Effector memory CD4-positive, alpha-beta T cell (primary cell): ENCODE results near the gene ZBTB21.
A peak's percentile ranks its signal among the peaks of the same experiment; 100 is the strongest.
"Not testable (repeated sequence)": the region's sequence is repeated elsewhere in the genome, so short reads cannot be mapped to it uniquely, and the experiment has no call there.

Experiments used
- DNase-seq, 3 donors: peaks; one replicate each; pipeline ENCODE4 v3.0.0-alpha.2; 2020
- H3K27ac ChIP-seq: 2 replicates; pipeline ENCODE4 v1.7.0; 2013; ENCODE audit warnings: mild to moderate bottlenecking, low read length, moderate library complexity; ENCODE audit not compliant: insufficient read depth, poor library complexity, severe bottlenecking
- H3K27me3 ChIP-seq: replicated peaks from 2 replicates; pipeline ENCODE4 v1.7.0; 2013; ENCODE audit warnings: mild to moderate bottlenecking, low read length; ENCODE audit not compliant: insufficient read depth, control insufficient read depth, poor library complexity, severe bottlenecking
- H3K36me3 ChIP-seq: 2 replicates; pipeline ENCODE4 v1.7.0; 2013; ENCODE audit warnings: mild to moderate bottlenecking, low read length, moderate library complexity; ENCODE audit not compliant: control insufficient read depth, insufficient read depth
- H3K4me1 ChIP-seq: 2 replicates; pipeline ENCODE4 v1.7.0; 2013; ENCODE audit warnings: low read length, mild to moderate bottlenecking; ENCODE audit not compliant: control insufficient read depth, insufficient read depth, poor library complexity, severe bottlenecking
- H3K4me3 ChIP-seq: 2 replicates; pipeline ENCODE4 v1.7.0; 2013; ENCODE audit warnings: low read length, low read depth, mild to moderate bottlenecking; ENCODE audit not compliant: insufficient read depth, poor library complexity, severe bottlenecking
- H3K9me3 ChIP-seq: 2 replicates; pipeline ENCODE4 v1.7.0; 2013; ENCODE audit warnings: mild to moderate bottlenecking, low read length, moderate library complexity; ENCODE audit not compliant: control insufficient read depth

ZBTB21 gene

DNA sequence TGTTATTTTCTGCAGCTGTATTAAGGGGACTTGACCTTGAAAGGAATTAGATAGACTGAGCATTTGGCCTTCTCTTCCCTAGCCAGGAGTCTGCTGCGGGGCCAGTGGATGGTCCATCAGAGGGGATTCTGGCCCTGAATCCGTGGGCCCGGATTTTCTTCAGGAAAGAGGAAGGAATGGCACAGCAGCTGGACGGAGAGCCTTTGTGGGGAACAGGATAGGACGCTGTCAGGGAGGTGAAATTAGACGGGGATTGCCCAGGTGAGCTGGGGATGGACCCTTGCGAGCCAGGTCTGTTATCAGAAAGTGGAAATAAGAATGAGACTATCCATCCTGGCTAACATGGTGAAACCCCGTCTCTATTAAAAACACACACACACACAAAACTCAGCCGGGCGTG is 54.6 kb downstream of the ZBTB21 start:
- H3K4me1 ChIP-seq: peaks cover 4% of the 10 kb centered on the region
- H3K27ac ChIP-seq: no peak overlapping the region
- DNase-seq: no peak
- H3K27me3 ChIP-seq: peaks cover 4% of the 10 kb centered on the region
- H3K9me3 ChIP-seq: no peaks in the 10 kb centered on the region
- no peak overlapping the region for H3K4me3 ChIP-seq
- H3K36me3 ChIP-seq: no peaks in the 10 kb centered on the region

DNA sequence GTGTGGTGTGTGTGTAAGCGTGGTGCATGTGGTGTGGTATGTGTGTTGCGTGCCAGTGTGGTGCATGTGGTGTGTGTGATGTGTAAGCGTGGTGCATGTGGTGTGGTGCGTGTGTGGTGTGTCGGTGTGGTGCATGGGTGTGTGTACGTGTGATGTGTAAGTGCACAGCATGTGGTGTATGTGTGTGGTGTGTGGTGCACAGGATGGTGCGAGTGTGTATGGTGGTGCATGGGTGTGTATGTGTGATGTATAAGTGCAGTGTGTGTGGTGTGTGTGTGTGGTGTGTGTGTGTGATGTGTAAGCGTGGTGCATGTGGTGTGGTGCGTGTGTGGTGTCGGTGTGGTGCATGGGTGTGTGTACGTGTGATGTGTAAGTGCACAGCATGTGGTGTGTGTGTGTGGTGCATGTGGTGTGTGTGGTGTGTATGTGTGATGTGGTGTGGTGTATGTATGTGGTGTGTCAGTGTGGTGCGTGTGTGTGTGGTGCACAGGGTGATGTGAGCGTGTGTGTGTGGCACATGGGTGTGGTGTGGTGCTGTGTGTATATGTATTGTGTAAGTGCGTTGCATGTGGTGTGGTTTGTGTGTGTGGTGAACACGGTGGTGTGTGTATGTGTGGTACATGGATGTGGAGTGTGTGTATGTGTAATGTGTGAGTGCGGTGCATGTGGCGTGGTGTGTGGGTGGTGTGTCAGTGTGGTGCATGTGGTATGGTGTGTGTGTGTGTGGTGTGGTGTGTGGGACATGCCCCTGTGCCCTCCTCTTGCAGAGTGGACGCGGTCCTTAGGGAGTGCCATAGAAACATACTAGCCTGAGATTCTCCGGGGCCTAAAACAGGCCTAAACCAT is 55.3 kb downstream of the ZBTB21 start:
- H3K9me3 ChIP-seq: no peaks in the 10 kb centered on the region
- no peak overlapping the region for H3K27ac ChIP-seq
- H3K4me1 ChIP-seq: peaks cover 4% of the 10 kb centered on the region
- no peaks in the 10 kb centered on the region for H3K36me3 ChIP-seq
- DNase-seq: no peak
- no peak overlapping the region for H3K4me3 ChIP-seq
- H3K27me3 ChIP-seq: peaks cover 4% of the 10 kb centered on the region

DNA sequence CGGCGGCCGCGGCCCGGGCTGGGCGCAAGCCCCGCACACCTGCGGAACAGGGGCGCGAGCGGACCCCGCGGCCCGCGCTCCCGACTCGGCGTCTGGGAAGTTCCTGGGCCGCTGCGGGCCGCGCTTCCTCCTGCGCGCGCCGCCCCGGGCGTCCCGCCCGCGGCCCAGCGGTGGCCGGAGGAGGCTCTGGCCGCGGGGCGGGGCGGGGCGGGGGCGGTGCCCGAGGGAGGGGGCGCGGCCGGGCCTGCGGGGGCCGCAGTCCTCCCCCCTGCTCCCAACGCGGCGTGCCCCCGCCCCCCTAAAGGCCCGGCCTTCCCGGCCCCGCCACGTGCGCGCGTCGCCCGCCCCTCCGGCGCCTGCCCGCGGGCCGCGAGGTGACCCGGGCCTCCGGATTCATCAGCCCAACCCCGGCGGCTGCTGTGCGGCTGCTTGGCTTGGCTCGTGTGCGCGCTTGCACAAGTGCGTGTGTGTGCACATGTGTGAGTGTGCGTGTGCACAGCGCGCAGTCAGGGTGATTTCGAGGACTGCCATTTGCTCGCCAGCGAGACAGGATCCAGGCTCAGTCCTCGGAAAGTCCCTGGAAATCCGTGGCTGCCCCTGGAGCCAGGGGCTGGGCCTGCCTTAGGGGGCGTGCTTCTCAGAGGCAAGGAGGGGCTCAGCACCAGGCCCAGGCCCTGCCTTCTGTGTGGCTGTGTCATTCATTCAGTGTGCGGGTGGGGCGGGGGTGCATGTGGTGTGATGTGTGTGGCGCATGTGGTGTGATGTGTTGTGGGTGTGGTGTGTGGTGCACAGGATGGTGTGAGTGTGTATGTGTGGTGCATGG is 56.1 kb downstream of the ZBTB21 start, which contains the start of gene C2CD2:
C2CD2 (minus strand) TSS at position 188 of the 823 bp plus-strand sequence. CDS start 370 bp downstream, outside the sequence.
- H3K4me1 ChIP-seq: peaks cover 4% of the 10 kb centered on the region
- H3K27me3 ChIP-seq: peaks cover 4% of the 10 kb centered on the region
- no peak within 1 kb of the TSS for H3K27ac ChIP-seq
- H3K36me3 ChIP-seq: no peaks in the 10 kb centered on the region
- no peaks in the 10 kb centered on the region for H3K9me3 ChIP-seq
- no peak for DNase-seq
- H3K4me3 ChIP-seq: peak within 1 kb of the TSS; percentile 22

DNA sequence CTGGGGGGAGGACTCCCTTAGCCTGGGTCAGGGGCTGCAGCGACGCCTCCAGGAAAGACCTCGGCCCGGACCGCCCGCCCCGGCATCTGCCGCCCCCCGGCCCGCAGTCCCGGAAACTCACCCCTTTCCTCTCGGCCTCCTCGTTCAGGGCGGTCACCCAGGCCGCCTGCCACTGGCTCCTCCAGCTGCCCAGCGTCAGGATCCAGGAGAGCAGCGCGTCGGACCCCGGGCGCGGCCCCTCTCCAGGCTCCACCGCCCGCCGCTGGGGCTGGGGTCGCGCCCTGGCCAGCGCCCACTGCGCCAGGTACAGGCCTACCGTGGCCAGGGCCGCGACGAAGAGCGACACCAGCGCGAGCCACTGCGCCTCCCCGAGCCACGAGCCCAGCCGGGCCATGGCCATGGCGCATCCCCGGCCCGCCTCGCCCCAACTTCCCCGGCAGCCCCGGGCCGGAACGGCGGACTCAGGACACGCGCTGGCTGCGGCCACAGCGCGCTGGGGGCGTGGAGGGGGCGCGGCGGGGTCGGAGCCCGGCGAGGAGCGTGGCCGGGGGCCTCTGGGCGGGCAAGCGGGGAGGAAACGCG is 56.8 kb downstream of the ZBTB21 start:
- H3K27me3 ChIP-seq: peaks cover 4% of the 10 kb centered on the region
- no peaks in the 10 kb centered on the region for H3K9me3 ChIP-seq
- no peaks in the 10 kb centered on the region for H3K36me3 ChIP-seq
- no peak for DNase-seq
- H3K4me3 ChIP-seq: peak overlapping the region; percentile 21
- H3K27ac ChIP-seq: no peak overlapping the region
- peaks cover 4% of the 10 kb centered on the region for H3K4me1 ChIP-seq

DNA sequence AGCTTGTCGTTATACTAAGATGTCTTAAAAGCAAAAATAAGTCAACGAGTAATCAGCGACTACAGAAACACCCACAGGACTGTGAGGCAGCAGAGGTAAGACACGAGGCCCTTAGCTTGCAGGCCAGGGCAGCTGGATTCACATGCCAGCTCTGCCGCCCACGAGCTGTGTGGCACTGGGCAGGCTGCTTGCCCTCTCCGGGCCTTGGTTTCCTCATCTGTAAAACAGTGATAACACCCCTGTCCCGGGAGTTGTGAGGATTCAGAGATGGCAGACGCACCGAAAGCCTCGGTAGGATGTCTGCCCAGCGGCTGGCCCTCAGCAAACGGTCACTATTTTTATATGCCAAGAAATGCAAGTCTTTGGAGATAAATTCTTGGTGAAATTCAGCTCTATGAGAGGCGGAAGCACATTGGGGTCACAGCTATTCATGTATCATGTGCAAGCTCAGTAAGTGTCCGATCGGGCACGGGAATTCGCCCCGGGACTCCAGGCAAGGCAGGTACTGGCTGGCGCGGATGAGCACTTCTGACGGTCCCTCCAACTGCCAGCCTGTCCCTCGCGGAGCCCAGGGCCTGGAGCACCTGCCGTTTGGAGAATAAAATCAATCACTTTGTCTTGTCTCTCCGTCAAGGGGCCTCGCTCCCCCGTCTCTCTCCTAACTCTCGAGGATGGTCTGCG is 57.5 kb downstream of the ZBTB21 start:
- no peak for DNase-seq
- Histone ChIP-seq H3K4me1 (peaks cover 4% of the 10 kb centered on the region), H3K36me3 (no peaks in the 10 kb centered on the region), H3K4me3 (peak overlapping the region; percentile 21), H3K27me3 (peaks cover 4% of the 10 kb centered on the region), H3K27ac (no peak overlapping the region), H3K9me3 (no peaks in the 10 kb centered on the region)

DNA sequence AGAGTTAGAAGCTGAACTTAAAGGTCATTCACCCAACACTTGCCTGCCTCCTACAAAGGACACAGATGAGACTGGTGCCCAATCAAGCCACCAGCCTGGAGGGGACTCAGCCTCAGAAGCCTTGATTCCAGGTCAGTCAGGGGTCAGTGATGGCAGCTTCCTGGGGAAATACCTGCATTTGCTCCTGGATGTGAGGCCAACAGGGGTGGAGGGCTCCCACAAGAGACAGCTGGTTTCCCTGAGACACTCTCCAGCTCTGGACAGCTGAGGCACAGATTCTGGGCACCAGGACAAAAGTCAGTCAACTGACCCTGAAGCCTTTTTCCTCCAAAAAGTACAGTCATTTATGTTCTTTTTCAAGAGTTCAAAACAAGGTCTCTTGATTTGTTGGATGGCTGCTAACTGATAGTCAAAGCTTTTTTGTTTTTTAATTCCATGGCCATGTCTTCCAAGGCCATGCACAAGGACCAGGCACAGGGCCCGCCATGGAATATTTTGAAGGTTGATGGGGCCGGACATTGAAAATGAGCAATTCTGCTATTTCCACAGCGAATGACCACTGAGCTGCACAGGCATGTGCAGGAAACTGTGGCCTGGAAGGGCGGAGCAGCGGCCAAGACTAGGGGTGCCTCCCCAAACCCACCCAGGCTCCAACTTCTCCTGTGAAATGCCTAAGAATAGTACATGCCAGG is 58.1 kb downstream of the ZBTB21 start:
- no peak for DNase-seq
- H3K27me3 ChIP-seq: peaks cover 4% of the 10 kb centered on the region
- peaks cover 4% of the 10 kb centered on the region for H3K4me1 ChIP-seq
- H3K36me3 ChIP-seq: no peaks in the 10 kb centered on the region
- H3K27ac ChIP-seq: no peak overlapping the region
- H3K9me3 ChIP-seq: no peaks in the 10 kb centered on the region
- H3K4me3 ChIP-seq: no peak overlapping the region

DNA sequence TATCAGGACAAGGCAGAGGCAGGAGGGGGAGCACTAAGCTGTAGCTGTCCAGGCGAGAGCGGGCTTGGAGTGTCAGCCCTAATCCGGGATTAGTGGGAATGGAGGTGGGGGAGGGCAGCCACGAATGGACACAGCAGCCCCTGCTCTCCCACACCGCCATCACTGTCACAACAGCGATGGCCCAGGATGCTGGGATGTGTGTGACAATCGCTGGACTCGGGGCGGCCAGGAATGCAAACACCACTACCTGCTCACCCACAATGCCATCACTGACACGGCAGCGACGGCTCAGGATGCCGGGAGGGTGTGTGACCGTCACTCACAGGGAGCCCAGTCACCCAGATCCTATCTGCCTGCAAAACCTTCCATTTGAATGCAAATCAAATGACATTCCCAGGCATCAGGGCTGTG is 59.2 kb downstream of the ZBTB21 start:
- H3K36me3 ChIP-seq: no peaks in the 10 kb centered on the region
- no peak overlapping the region for H3K4me3 ChIP-seq
- H3K4me1 ChIP-seq: peaks cover 4% of the 10 kb centered on the region
- H3K27ac ChIP-seq: no peak overlapping the region
- no peaks in the 10 kb centered on the region for H3K9me3 ChIP-seq
- H3K27me3 ChIP-seq: peaks cover 4% of the 10 kb centered on the region
- DNase-seq: no peak

DNA sequence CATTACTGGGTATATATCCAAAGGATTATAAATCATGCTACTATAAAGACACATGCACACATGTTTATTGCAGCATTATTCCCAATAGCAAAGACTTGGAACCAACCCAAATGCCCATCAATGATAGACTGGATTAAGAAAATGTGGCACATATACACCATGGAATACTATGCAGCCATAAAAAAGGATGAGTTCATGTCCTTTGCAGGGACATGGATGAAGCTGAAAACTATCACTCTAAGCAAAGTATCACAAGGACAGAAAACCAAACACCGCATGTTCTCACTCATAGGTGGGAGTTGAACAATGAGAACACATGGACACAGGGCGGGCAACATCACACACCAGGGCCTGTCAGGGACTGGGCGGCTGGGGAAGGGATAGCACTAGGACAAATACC is 60.5 kb downstream of the ZBTB21 start:
- not testable (repeated sequence) for H3K36me3 ChIP-seq, DNase-seq, H3K4me3 ChIP-seq, H3K27me3 ChIP-seq, H3K9me3 ChIP-seq, H3K27ac ChIP-seq, H3K4me1 ChIP-seq

DNA sequence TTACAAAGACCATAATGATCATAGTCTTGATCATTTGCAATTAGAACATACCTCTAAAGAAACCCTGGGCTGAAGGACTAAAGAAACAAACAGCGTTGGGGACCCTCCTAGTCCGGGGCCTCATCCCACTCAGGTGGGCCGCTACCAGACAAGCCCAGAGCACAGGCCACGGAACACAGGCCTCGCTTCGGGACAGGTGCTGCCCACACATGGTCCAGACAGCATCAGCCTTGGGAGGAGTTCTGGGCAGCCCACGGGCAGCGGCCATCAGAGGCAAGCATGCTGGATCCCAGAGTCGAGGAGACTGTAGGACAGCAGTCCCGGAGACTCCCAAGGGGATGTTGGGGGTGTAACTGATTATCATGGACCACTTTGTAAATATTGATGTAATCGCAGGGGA is 61.3 kb downstream of the ZBTB21 start:
- Histone ChIP-seq H3K4me3 (no peak overlapping the region), H3K27me3 (no peaks in the 10 kb centered on the region), H3K4me1 (no peaks in the 10 kb centered on the region), H3K9me3 (no peaks in the 10 kb centered on the region), H3K36me3 (no peaks in the 10 kb centered on the region), H3K27ac (no peak overlapping the region)
- DNase-seq: no peak
